ENCODE data around the gene FBXL13. TPM values are rescaled to one million over a fixed set of nuclear protein-coding genes. Genes with fewer than 3 reads are reported as not detected.

The FBXL13 gene
- total RNA-seq, 1 donor from 2014 or later = 4.0 TPM

- no peaks in the 10 kb centered on the region for H3K27me3 Mint-ChIP-seq
- TF ChIP-seq CTCF (conservative IDR thresholded peaks at IDR 0.05) = no peak
- H3K36me3 Mint-ChIP-seq = no peaks in the 10 kb centered on the region
- H3K27ac Mint-ChIP-seq = no peak overlapping the region
- peaks cover 8% of the 10 kb centered on the region for H3K9me3 Mint-ChIP-seq
- no peak for DNase-seq (ENCODE audit: extremely low spot score, unreplicated experiment)
- no peak overlapping the region for H3K4me3 Mint-ChIP-seq
- H3K4me1 Mint-ChIP-seq (ENCODE audit: unreplicated experiment) = peaks cover 33% of the 10 kb centered on the region
Measured at GRCh38 chr7:102872460-102872859, 202.1 kb downstream of the FBXL13 start.

GRCh38 chr7:102869195-102869594 lies 205.4 kb downstream of the FBXL13 start:
- Mint-ChIP-seq H3K4me1 (ENCODE audit: unreplicated experiment) (peaks cover 24% of the 10 kb centered on the region), H3K27me3 (no peaks in the 10 kb centered on the region), H3K36me3 (peaks cover 3% of the 10 kb centered on the region), H3K4me3 (no peak overlapping the region), H3K9me3 (no peaks in the 10 kb centered on the region), H3K27ac (no peak overlapping the region)
- DNase-seq (ENCODE audit: extremely low spot score, unreplicated experiment) = no peak
- TF ChIP-seq CTCF (conservative IDR thresholded peaks at IDR 0.05) = no peak

- no peak for DNase-seq (ENCODE audit: extremely low spot score, unreplicated experiment)
- no peaks in the 10 kb centered on the region for H3K27me3 Mint-ChIP-seq
- no peaks in the 10 kb centered on the region for H3K9me3 Mint-ChIP-seq
- no peak for TF ChIP-seq CTCF (conservative IDR thresholded peaks at IDR 0.05)
- no peak overlapping the region for H3K27ac Mint-ChIP-seq
- no peak overlapping the region for H3K4me3 Mint-ChIP-seq
- H3K36me3 Mint-ChIP-seq = peaks cover 3% of the 10 kb centered on the region
- peaks cover 9% of the 10 kb centered on the region for H3K4me1 Mint-ChIP-seq (ENCODE audit: unreplicated experiment)
Measured at GRCh38 chr7:102866535-102867215, 207.9 kb downstream of the FBXL13 start.

- Mint-ChIP-seq H3K4me1 (ENCODE audit: unreplicated experiment) (peaks cover 16% of the 10 kb centered on the region), H3K27ac (no peak overlapping the region), H3K36me3 (peaks cover 3% of the 10 kb centered on the region), H3K4me3 (no peak overlapping the region), H3K27me3 (no peaks in the 10 kb centered on the region), H3K9me3 (no peaks in the 10 kb centered on the region)
- TF ChIP-seq CTCF (conservative IDR thresholded peaks at IDR 0.05) = no peak
- no peak for DNase-seq (ENCODE audit: extremely low spot score, unreplicated experiment)
Measured at GRCh38 chr7:102864958-102865357, 209.6 kb downstream of the FBXL13 start.

- Mint-ChIP-seq H3K9me3 (no peaks in the 10 kb centered on the region), H3K4me1 (ENCODE audit: unreplicated experiment) (peaks cover 19% of the 10 kb centered on the region), H3K27me3 (no peaks in the 10 kb centered on the region), H3K36me3 (peaks cover 8% of the 10 kb centered on the region), H3K27ac (no peak overlapping the region), H3K4me3 (no peak overlapping the region)
- no peak for DNase-seq (ENCODE audit: extremely low spot score, unreplicated experiment)
- TF ChIP-seq CTCF (conservative IDR thresholded peaks at IDR 0.05) = no peak
Measured at GRCh38 chr7:102860351-102860811, 214.2 kb downstream of the FBXL13 start.

Measured in type B pancreatic cell (in vitro differentiated cells).